Mesenchymal stem cell (in vitro differentiated cells and primary cell): ENCODE data around the gene NIF3L1.

ENCODE experiments used
- DNase-seq: peaks from one replicate; pipeline ENCODE4 v3.0.0-alpha.2; 2013
- H2AFZ ChIP-seq: one replicate; pipeline ENCODE4 v1.6.1; 2013; ENCODE audit warnings: low read depth, mild to moderate bottlenecking, control low read depth, inconsistent platforms, low read length, moderate library complexity
- H2AK5ac ChIP-seq: 2 replicates; pipeline ENCODE4 v1.6.1; 2013; ENCODE audit warnings: low read length, moderate library complexity, mild to moderate bottlenecking, inconsistent platforms; ENCODE audit not compliant: severe bottlenecking
- H2BK120ac ChIP-seq: one replicate; pipeline ENCODE4 v1.6.1; 2013; ENCODE audit warnings: low read depth, mild to moderate bottlenecking, inconsistent platforms, low read length, moderate library complexity
- H2BK12ac ChIP-seq, 2 experiments: one replicate each; pipeline ENCODE4 v1.6.1; 2013; ENCODE audit warnings: inconsistent platforms in 2 of 2, low read length in 2 of 2, mild to moderate bottlenecking in 2 of 2, moderate library complexity in 2 of 2, control low read depth in 1 of 2
- H2BK15ac ChIP-seq: one replicate; pipeline ENCODE4 v1.6.1; 2013; ENCODE audit warnings: mild to moderate bottlenecking, low read depth, inconsistent platforms; ENCODE audit not compliant: poor library complexity, severe bottlenecking
- H2BK5ac ChIP-seq: 2 replicates; pipeline ENCODE4 v1.6.1; 2013; ENCODE audit warnings: low read depth, mild to moderate bottlenecking, low read length, control low read depth, inconsistent platforms; ENCODE audit not compliant: poor library complexity, severe bottlenecking
- H3K14ac ChIP-seq, 2 experiments: one replicate each; pipeline ENCODE4 v1.6.1; 2013; ENCODE audit warnings: inconsistent platforms in 2 of 2, low read length in 2 of 2, control low read depth in 1 of 2, mild to moderate bottlenecking in 1 of 2, moderate library complexity in 1 of 2
- H3K18ac ChIP-seq, 2 experiments: one replicate each; pipeline ENCODE4 v1.6.1; 2013; ENCODE audit warnings: inconsistent platforms in 2 of 2, low read length in 2 of 2, control low read depth in 1 of 2, low read depth in 1 of 2, mild to moderate bottlenecking in 1 of 2
- H3K23ac ChIP-seq, 2 experiments: one replicate each; pipeline ENCODE4 v1.6.1; 2013; ENCODE audit warnings: inconsistent platforms in 2 of 2, low read length in 2 of 2, mild to moderate bottlenecking in 2 of 2, moderate library complexity in 2 of 2, control low read depth in 1 of 2
- H3K27ac ChIP-seq: 2 replicates; pipeline ENCODE4 v1.5.1; 2013; ENCODE audit warnings: mild to moderate bottlenecking, moderate library complexity, low read length, control low read depth, inconsistent platforms; ENCODE audit not compliant: poor library complexity, severe bottlenecking
- H3K27me3 ChIP-seq, 2 experiments: 2 replicates each; pipeline versions ENCODE4 v1.6.1 to v1.7.0; 2013; ENCODE audit warnings: low read length in 2 of 2, mild to moderate bottlenecking in 2 of 2, moderate library complexity in 2 of 2, control low read depth in 1 of 2, inconsistent platforms in 1 of 2; ENCODE audit not compliant: control insufficient read depth in 1 of 2, insufficient read depth in 1 of 2
- H3K36me3 ChIP-seq, 2 experiments: 2 replicates each; pipeline versions ENCODE4 v1.6.1 to v1.7.0; 2013; ENCODE audit warnings: low read length in 2 of 2, control low read depth in 1 of 2, inconsistent platforms in 1 of 2, low read depth in 1 of 2, mild to moderate bottlenecking in 1 of 2; ENCODE audit not compliant: insufficient read depth in 2 of 2, control insufficient read depth in 1 of 2
- H3K4ac ChIP-seq, 2 experiments: one replicate each; pipeline ENCODE4 v1.6.1; 2013; ENCODE audit warnings: inconsistent platforms in 2 of 2, low read length in 2 of 2, mild to moderate bottlenecking in 2 of 2, moderate library complexity in 2 of 2, control low read depth in 1 of 2, low read depth in 1 of 2
- H3K4me1 ChIP-seq: 2 replicates; pipeline ENCODE4 v1.6.1; 2013; ENCODE audit warnings: low read depth, low read length, control low read depth; ENCODE audit not compliant: control insufficient read depth, insufficient read depth
- H3K4me2 ChIP-seq: 2 replicates; pipeline ENCODE4 v1.6.1; 2013; ENCODE audit warnings: low read length, mild to moderate bottlenecking, inconsistent platforms; ENCODE audit not compliant: poor library complexity, severe bottlenecking
- H3K4me3 ChIP-seq, 2 experiments: 2 replicates each; pipeline versions ENCODE4 v1.5.1 to v1.7.0; 2013; ENCODE audit warnings: low read length in 2 of 2, mild to moderate bottlenecking in 2 of 2, control low read depth in 1 of 2, low read depth in 1 of 2; ENCODE audit not compliant: insufficient read depth in 1 of 2
- H3K79me1 ChIP-seq: replicated peaks from 2 replicates; pipeline ENCODE4 v1.6.1; 2013; ENCODE audit warnings: mild to moderate bottlenecking, control low read depth, low read length, inconsistent platforms; ENCODE audit not compliant: poor library complexity, severe bottlenecking
- H3K9ac ChIP-seq: 2 replicates; pipeline ENCODE4 v1.7.0; 2013; ENCODE audit warnings: mild to moderate bottlenecking, low read length, moderate library complexity
- H3K9me3 ChIP-seq: 2 replicates; pipeline ENCODE4 v1.7.0; 2013; ENCODE audit warnings: mild to moderate bottlenecking, low read length; ENCODE audit not compliant: control insufficient read depth
- H4K8ac ChIP-seq: one replicate; pipeline ENCODE4 v1.6.1; 2013; ENCODE audit warnings: inconsistent platforms, mild to moderate bottlenecking, low read length, moderate library complexity
- H4K91ac ChIP-seq: one replicate; pipeline ENCODE4 v1.6.1; 2013; ENCODE audit warnings: mild to moderate bottlenecking, low read length, inconsistent platforms
- WGBS: methylation state at CpG from one replicate; pipeline ENCODE4 v1.1.7; 2013; ENCODE audit warnings: mixed read lengths; 5-methylcytosine and 5-hydroxymethylcytosine counted together

Gene NIF3L1

GRCh38 chr2:200922439-200922838, 33.3 kb downstream of the NIF3L1 start:
- Histone ChIP-seq H3K36me3 (peaks cover 27 to 78% of the 10 kb centered on the region in 2 experiments), H2BK15ac (no peak overlapping the region), H3K4ac (no peak overlapping the region), H3K4me3 (no peak overlapping the region), H3K27me3 (no peaks in the 10 kb centered on the region), H4K8ac (no peak overlapping the region), H3K18ac (no peak overlapping the region), H3K79me1 (peaks cover 8% of the 10 kb centered on the region), H4K91ac (no peak overlapping the region), H3K9me3 (no peaks in the 10 kb centered on the region), H3K23ac (no peak overlapping the region), H2BK5ac (no peak overlapping the region), H2AFZ (no peak overlapping the region), H3K9ac (no peak overlapping the region), H2BK120ac (no peak overlapping the region), H3K14ac (no peak overlapping the region), H2AK5ac (no peak overlapping the region), H3K4me1 (no peaks in the 10 kb centered on the region), H2BK12ac (no peak overlapping the region), H3K27ac (no peak overlapping the region), H3K4me2 (no peak overlapping the region)
- 99% methylated on average over 6 of the region's 6 CpGs for WGBS
- no peak for DNase-seq

GRCh38 chr2:200929334-200930249, 40.4 kb downstream of the NIF3L1 start:
- no peaks in the 10 kb centered on the region for H3K4me1 ChIP-seq
- no peak overlapping the region for H4K8ac ChIP-seq
- H3K4ac ChIP-seq = no peak overlapping the region
- no peak overlapping the region for H2BK12ac ChIP-seq
- DNase-seq = peak; percentile 8
- H2BK120ac ChIP-seq = no peak overlapping the region
- no peak overlapping the region for H3K27ac ChIP-seq
- H3K23ac ChIP-seq = no peak overlapping the region
- peaks cover 11 to 62% of the 10 kb centered on the region in 2 experiments for H3K36me3 ChIP-seq
- no peaks in the 10 kb centered on the region for H3K9me3 ChIP-seq
- no peak overlapping the region for H3K4me2 ChIP-seq
- H3K4me3 ChIP-seq = no peak overlapping the region
- no peak overlapping the region for H3K18ac ChIP-seq
- H3K27me3 ChIP-seq = no peaks in the 10 kb centered on the region
- no peak overlapping the region for H4K91ac ChIP-seq
- WGBS = 28% methylated on average over 1 of the region's 2 CpGs
- no peak overlapping the region for H3K9ac ChIP-seq
- H2BK15ac ChIP-seq = no peak overlapping the region
- H2AK5ac ChIP-seq = no peak overlapping the region
- H3K14ac ChIP-seq = no peak overlapping the region
- peaks cover 2% of the 10 kb centered on the region for H3K79me1 ChIP-seq
- H2BK5ac ChIP-seq = no peak overlapping the region
- H2AFZ ChIP-seq = no peak overlapping the region

- Histone ChIP-seq H3K9me3 (no peaks in the 10 kb centered on the region), H2BK12ac (no peak overlapping the region), H2BK15ac (no peak overlapping the region), H3K27me3 (no peaks in the 10 kb centered on the region), H2BK120ac (no peak overlapping the region), H3K4me2 (no peak overlapping the region), H4K8ac (no peak overlapping the region), H3K23ac (no peak overlapping the region), H2BK5ac (no peak overlapping the region), H3K18ac (no peak overlapping the region), H3K4me1 (no peaks in the 10 kb centered on the region), H3K27ac (no peak overlapping the region), H3K79me1 (peaks cover 2% of the 10 kb centered on the region), H3K14ac (no peak overlapping the region), H3K36me3 (peaks cover 11 to 66% of the 10 kb centered on the region in 2 experiments), H2AK5ac (no peak overlapping the region), H3K4me3 (no peak overlapping the region), H3K4ac (no peak overlapping the region), H3K9ac (no peak overlapping the region), H4K91ac (no peak overlapping the region), H2AFZ (no peak overlapping the region)
- 100% methylated on average over 2 of the region's 3 CpGs for WGBS
- no peak for DNase-seq
Observed at GRCh38 chr2:200930947-200931626, 41.9 kb downstream of the NIF3L1 start.

GRCh38 chr2:200939832-200940231, 50.7 kb downstream of the NIF3L1 start:
- DNase-seq = no peak
- Histone ChIP-seq H2AK5ac (no peak overlapping the region), H4K91ac (no peak overlapping the region), H3K18ac (no peak overlapping the region), H3K27ac (no peak overlapping the region), H2BK120ac (no peak overlapping the region), H3K14ac (no peak overlapping the region), H3K9me3 (no peaks in the 10 kb centered on the region), H2BK12ac (no peak overlapping the region), H3K36me3 (peaks cover 16 to 85% of the 10 kb centered on the region in 2 experiments), H3K79me1 (peaks cover 3% of the 10 kb centered on the region), H3K4me3 (no peak overlapping the region), H3K4me2 (no peak overlapping the region), H3K27me3 (no peaks in the 10 kb centered on the region), H2AFZ (no peak overlapping the region), H2BK15ac (no peak overlapping the region), H3K4ac (no peak overlapping the region), H3K23ac (no peak overlapping the region), H3K4me1 (peaks cover 5% of the 10 kb centered on the region), H2BK5ac (no peak overlapping the region), H3K9ac (no peak overlapping the region), H4K8ac (no peak overlapping the region)
- 91% methylated on average over 1 of the region's 1 CpG for WGBS
